DND-41 (cell line): ENCODE results near the gene RAD51B.

Experiments used
- ATAC-seq: fragments of 200-7000 bp; cut with Tn5 transposase; 3 replicates; pipeline ENCODE4 v1.9.1; 2021; ENCODE audit warnings: low read depth; ENCODE audit not compliant: insufficient read depth
- DNase-seq: peaks from one replicate; pipeline ENCODE4 v3.0.0-alpha.2; 2020
- H2AFZ ChIP-seq: 2 replicates; pipeline ENCODE4 v1.6.0; 2012; ENCODE audit warnings: low read depth, low read length
- H3K27ac ChIP-seq: 2 replicates; pipeline ENCODE4 v1.5.1; 2012; ENCODE audit warnings: low read length, inconsistent platforms
- H3K27me3 ChIP-seq: fragments of 200-600 bp; sonication (generic); 2 replicates; pipeline ENCODE4 v1.6.0; 2012; ENCODE audit warnings: low read length, mild to moderate bottlenecking, inconsistent platforms; ENCODE audit not compliant: insufficient read depth, poor library complexity
- H3K36me3 ChIP-seq: 2 replicates; pipeline ENCODE4 v1.5.1; 2012; ENCODE audit warnings: low read length, inconsistent platforms; ENCODE audit not compliant: insufficient read depth
- H3K4me1 ChIP-seq: 2 replicates; pipeline ENCODE4 v1.5.1; 2012; ENCODE audit warnings: mild to moderate bottlenecking, low read length; ENCODE audit not compliant: insufficient read depth
- H3K4me2 ChIP-seq: 2 replicates; pipeline ENCODE4 v1.6.0; 2012; ENCODE audit warnings: mild to moderate bottlenecking, moderate library complexity, low read length, inconsistent platforms; ENCODE audit not compliant: insufficient read depth
- H3K4me3 ChIP-seq, 2 experiments: fragments of 200-600 bp in 1 of 2; shearing (Covaris generic) in 1 of 2; 2 replicates each; pipeline ENCODE4 v1.5.1; 2012 to 2016; ENCODE audit warnings: inconsistent platforms in 2 of 2, low read length in 2 of 2, mild to moderate bottlenecking in 2 of 2, low read depth in 1 of 2, moderate library complexity in 1 of 2
- H3K79me2 ChIP-seq: 2 replicates; pipeline ENCODE4 v1.6.0; 2012; ENCODE audit warnings: low read length, inconsistent platforms; ENCODE audit not compliant: insufficient read depth
- H3K9ac ChIP-seq: 2 replicates; pipeline ENCODE4 v1.6.0; 2012; ENCODE audit warnings: low read depth, mild to moderate bottlenecking, inconsistent platforms, low read length, moderate library complexity
- H3K9me3 ChIP-seq: 2 replicates; pipeline ENCODE4 v1.5.1; 2012; ENCODE audit warnings: low read length, moderate library complexity, mild to moderate bottlenecking, inconsistent platforms; ENCODE audit not compliant: insufficient read depth, severe bottlenecking
- H4K20me1 ChIP-seq: 2 replicates; pipeline ENCODE4 v1.6.0; 2012; ENCODE audit warnings: low read length; ENCODE audit not compliant: insufficient read depth
- CTCF ChIP-seq: IDR thresholded peaks from 2 replicates; pipeline ENCODE4 v1.5.1; 2012; ENCODE audit warnings: borderline replicate concordance, low read length, moderate library complexity, mild to moderate bottlenecking; ENCODE audit not compliant: poor library complexity, severe bottlenecking; ENCODE audit errors: extremely low read depth
- EZH2 ChIP-seq: IDR thresholded peaks from 3 replicates; pipeline ENCODE4 v1.6.1; 2012; ENCODE audit warnings: borderline replicate concordance, low read depth, mild to moderate bottlenecking, moderate library complexity, low read length, inconsistent platforms; ENCODE audit not compliant: severe bottlenecking

RAD51B gene

GRCh38 chr14:67879026-67879425, 59.4 kb downstream of the RAD51B start:
- Histone ChIP-seq H4K20me1 (no peaks in the 10 kb centered on the region), H3K27me3 (no peaks in the 10 kb centered on the region), H3K9me3 (no peaks in the 10 kb centered on the region), H3K9ac (no peak overlapping the region), H3K27ac (no peak overlapping the region), H3K36me3 (no peaks in the 10 kb centered on the region), H3K4me2 (no peak overlapping the region), H2AFZ (no peak overlapping the region), H3K79me2 (no peaks in the 10 kb centered on the region), H3K4me1 (no peaks in the 10 kb centered on the region), H3K4me3 (no peak overlapping the region)
- TF ChIP-seq EZH2: no peak
- no peak for TF ChIP-seq CTCF
- ATAC-seq: no peak
- DNase-seq: no peak

DNA sequence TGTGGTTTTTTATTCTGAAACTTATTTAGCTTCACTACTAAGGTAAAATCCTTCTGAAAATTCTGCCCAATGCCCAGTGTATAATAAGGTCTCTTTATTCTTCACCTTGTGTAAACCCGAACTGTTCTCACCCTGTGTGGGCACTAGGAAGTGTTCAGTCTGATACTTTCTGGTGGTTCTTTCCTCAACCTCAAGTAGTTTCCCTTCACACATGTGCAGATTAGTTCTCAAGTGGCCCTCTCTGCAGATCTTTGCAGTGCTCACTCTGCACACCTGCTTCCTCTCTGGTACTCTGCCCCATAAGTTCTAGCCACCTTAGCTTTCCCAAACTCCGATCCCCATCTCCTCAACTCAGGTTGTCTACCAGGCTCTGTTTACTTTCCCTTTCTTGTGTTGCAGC, 61.6 kb downstream of the RAD51B start:
- H3K27me3 ChIP-seq: no peaks in the 10 kb centered on the region
- no peaks in the 10 kb centered on the region for H3K79me2 ChIP-seq
- no peaks in the 10 kb centered on the region for H3K9me3 ChIP-seq
- DNase-seq: no peak
- H3K36me3 ChIP-seq: no peaks in the 10 kb centered on the region
- no peaks in the 10 kb centered on the region for H3K4me1 ChIP-seq
- H3K4me3 ChIP-seq: no peak overlapping the region
- no peak overlapping the region for H3K4me2 ChIP-seq
- no peaks in the 10 kb centered on the region for H4K20me1 ChIP-seq
- no peak overlapping the region for H3K27ac ChIP-seq
- no peak overlapping the region for H2AFZ ChIP-seq
- TF ChIP-seq CTCF (no peak), EZH2 (no peak)
- no peak overlapping the region for H3K9ac ChIP-seq
- ATAC-seq: no peak; the same call in 2 of the 3 replicates

DNA sequence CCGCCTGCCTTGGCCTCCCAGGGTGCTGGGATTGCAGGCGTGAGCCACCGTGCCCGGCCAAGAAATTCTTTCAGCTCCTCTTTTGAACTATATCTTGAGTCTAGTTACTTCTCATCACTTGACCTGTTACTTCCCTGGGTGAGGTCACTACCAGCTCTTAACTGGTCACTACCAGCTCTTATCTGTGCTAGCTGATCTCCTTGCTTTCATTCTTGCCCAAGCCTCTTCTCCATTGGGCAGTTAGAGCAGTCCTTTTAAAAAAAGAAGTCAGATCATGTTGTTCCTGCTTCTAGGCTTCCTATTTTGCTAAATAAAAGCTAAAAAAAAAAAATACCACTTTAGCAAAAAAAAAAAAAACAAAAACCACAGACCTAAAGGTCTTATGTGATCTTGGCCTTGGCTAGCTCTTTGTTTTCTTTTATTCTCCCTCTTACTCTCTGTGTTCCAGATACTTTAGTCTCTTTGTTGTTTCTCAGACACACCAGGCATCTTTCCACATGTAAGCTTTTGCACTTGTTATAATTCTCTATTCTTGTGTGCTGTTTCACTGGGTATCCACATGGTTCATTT, 63.5 kb downstream of the RAD51B start:
- peaks cover 4% of the 10 kb centered on the region; the same call in 1 of the 2 replicates for H3K36me3 ChIP-seq
- TF ChIP-seq EZH2 (no peak), CTCF (no peak)
- H2AFZ ChIP-seq: no peak overlapping the region
- H3K4me3 ChIP-seq: no peak overlapping the region
- H3K4me1 ChIP-seq: no peaks in the 10 kb centered on the region
- H3K27me3 ChIP-seq: no peaks in the 10 kb centered on the region
- H3K9ac ChIP-seq: no peak overlapping the region
- no peaks in the 10 kb centered on the region for H3K9me3 ChIP-seq
- H3K27ac ChIP-seq: no peak overlapping the region
- no peaks in the 10 kb centered on the region for H4K20me1 ChIP-seq
- H3K4me2 ChIP-seq: no peak overlapping the region
- no peaks in the 10 kb centered on the region for H3K79me2 ChIP-seq
- ATAC-seq (no peak), DNase-seq (no peak)

GRCh38 chr14:67883717-67884116, 64.1 kb downstream of the RAD51B start:
- Histone ChIP-seq H4K20me1 (no peaks in the 10 kb centered on the region), H3K27ac (no peak overlapping the region), H3K36me3 (peaks cover 4% of the 10 kb centered on the region; the same call in 1 of the 2 replicates), H3K4me1 (no peaks in the 10 kb centered on the region), H3K4me2 (no peak overlapping the region), H3K27me3 (no peaks in the 10 kb centered on the region), H3K9ac (no peak overlapping the region), H3K79me2 (no peaks in the 10 kb centered on the region), H3K4me3 (no peak overlapping the region), H2AFZ (no peak overlapping the region), H3K9me3 (no peaks in the 10 kb centered on the region)
- TF ChIP-seq EZH2 (no peak), CTCF (peak; percentile 44)
- DNase-seq: no peak
- no peak for ATAC-seq
